Measurements from ENCODE around the gene DHX8.

DNA sequence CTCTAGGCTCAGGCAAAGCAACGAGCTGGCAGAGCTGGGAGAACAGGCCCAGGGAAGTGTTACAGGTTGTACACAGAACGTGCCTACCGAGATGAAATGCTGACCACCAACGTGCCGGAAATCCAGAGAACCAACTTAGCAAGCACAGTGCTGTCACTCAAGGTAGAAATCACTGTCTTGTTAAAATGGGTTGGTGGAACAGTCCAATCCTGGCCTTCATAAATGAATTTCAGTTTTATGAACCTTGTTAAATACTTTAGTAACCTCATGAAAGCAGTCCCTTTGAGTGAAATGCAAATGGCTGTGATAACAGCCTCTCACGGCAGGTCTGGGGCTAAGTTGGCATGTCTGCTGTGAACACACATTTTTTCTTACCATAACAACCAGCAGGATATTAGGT lies 33.4 kb downstream of the DHX8 start:
- TF ChIP-seq EP300 (IDR thresholded peaks at IDR 0.05) (no peak), POLR2AphosphoS5 (IDR thresholded peaks at IDR 0.05) (no peak), POLR2A (IDR thresholded peaks at IDR 0.05; ENCODE audit: low read depth) (no peak)
- TF ChIP-seq, protein P1, sequence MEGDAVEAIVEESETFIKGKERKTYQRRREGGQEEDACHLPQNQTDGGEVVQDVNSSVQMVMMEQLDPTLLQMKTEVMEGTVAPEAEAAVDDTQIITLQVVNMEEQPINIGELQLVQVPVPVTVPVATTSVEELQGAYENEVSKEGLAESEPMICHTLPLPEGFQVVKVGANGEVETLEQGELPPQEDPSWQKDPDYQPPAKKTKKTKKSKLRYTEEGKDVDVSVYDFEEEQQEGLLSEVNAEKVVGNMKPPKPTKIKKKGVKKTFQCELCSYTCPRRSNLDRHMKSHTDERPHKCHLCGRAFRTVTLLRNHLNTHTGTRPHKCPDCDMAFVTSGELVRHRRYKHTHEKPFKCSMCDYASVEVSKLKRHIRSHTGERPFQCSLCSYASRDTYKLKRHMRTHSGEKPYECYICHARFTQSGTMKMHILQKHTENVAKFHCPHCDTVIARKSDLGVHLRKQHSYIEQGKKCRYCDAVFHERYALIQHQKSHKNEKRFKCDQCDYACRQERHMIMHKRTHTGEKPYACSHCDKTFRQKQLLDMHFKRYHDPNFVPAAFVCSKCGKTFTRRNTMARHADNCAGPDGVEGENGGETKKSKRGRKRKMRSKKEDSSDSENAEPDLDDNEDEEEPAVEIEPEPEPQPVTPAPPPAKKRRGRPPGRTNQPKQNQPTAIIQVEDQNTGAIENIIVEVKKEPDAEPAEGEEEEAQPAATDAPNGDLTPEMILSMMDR (IDR thresholded peaks at IDR 0.05) = no peak

Measured in esophagus muscularis mucosa (tissue), 4 donors.